Activated CD4-positive, alpha-beta T cell treated with anti-CD3 and anti-CD28 coated beads, Interleukin-2, amount 50 U/mL, for 24 hours (primary cell): ENCODE results near the gene MYL4.
"Not testable (repeated sequence)": the region's sequence is repeated elsewhere in the genome, so short reads cannot be mapped to it uniquely, and the experiment has no call there.

Experiments used
- DNase-seq, 2 donors: peaks; one replicate each; pipeline ENCODE4 v3.0.0-alpha.2; 2020; ENCODE audit warnings: low read depth in 1 of 2, low spot score in 1 of 2

Gene MYL4

DNA sequence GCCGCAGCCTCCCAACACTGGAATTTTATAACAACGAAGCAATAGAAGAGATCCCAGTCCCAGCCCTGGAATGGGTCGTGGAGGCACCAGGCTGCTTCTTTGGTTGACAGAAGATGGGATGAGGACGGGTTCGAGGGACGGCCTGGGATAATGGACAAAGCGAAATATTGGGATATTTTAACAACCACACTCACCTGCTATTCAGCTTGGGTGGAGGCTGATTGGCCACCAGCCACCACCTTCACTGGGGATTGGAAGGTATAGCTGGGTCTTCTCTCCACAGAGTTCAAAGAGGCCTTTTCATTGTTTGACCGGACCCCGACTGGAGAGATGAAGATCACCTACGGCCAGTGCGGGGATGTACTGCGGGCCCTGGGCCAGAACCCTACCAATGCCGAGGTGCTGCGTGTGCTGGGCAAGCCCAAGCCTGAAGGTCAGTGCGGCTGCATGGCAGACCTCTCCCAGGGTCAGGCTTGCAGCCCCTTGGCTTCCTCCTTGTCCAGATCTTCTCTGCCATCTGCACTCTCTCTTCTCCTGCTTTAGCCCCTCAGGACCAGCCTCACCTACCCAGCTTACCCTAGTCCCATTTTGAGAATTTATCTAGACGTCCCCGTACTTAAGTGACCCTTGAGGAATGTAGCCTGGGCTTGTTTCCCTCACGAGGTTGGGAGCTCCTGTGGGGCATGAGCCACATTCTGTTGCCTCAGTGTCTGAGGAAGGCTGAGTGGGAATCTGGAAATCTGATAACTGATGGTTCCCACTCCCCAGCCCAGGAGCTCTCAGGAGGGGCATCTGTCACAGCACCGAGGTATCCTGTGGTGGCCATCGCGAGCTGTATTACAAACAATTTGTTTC, 10.7 kb downstream of the MYL4 start:
- DNase-seq, result no peak

- DNase-seq, result no peak
These were observed 11.4 kb downstream of the MYL4 start for GRCh38 chr17:47220531-47220999.

DNA sequence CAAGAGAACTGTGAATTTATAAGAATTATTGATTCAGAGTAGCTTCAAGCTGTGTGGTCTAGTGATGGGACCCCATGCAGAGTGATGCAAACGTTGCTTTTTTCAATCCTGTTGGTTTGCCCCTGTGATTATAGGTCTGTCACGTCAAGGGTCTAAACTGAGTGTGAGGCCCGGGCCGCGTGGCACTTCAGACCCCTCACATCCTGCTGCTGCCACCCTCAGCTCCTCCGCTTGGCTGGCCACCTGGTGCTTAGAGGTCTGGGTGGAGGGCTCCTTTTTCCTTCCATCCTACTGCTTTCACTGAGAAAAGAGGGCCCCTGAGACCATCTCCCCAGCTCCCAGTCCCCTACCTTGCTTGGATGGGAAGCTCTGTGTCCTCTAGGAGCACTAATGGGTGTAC, 12.0 kb downstream of the MYL4 start:
- DNase-seq, result no peak

- DNase-seq, result no peak
These were observed 12.9 kb downstream of the MYL4 start for GRCh38 chr17:47222047-47222446.

GRCh38 chr17:47223007-47223406, 13.9 kb downstream of the MYL4 start:
- no peak for DNase-seq

DNA sequence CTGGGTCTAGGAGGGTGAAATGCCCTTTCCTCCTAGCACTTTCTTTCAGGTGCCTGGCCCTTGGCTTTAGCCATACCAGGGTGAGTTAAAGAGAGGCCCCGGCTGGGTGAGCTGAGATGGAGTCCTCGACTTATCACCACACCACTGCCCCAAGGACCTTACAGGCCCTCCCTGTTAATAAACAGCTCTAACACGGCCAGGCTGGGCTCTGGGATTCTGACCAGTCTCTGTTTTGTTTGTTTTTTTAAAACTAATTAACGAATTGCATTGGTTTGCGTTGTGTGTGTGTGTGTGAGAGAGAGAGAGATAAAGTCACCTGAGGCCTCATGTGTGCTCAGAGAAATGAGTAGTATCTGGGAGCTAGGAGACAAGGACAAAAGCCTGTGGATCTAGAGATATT, 14.3 kb downstream of the MYL4 start:
- DNase-seq, result no peak

GRCh38 chr17:47224077-47224476, 14.9 kb downstream of the MYL4 start:
- not testable (repeated sequence) for DNase-seq

GRCh38 chr17:47224966-47225365, 15.8 kb downstream of the MYL4 start:
- no peak for DNase-seq

DNA sequence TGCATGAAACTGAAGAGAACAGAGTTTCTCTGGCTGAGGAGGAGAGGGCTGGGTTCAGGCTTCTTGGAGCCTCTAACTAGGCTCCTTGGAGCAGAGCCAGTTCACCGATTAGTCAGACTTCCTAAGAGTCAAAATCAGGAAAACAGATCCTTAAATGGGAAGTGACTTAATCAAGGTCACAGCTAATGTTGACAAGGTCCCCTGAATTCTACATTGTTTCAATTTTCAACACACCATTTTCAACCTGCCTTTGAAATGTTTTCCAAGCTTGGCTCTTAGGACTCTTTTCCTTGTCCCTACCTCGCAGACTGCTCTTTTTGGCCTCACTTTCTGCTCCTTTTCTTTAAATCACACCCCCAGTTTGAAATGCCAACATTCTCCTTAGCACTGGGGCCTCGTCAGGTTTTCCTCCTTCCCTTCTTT, 16.3 kb downstream of the MYL4 start:
- DNase-seq, result no peak

DNA sequence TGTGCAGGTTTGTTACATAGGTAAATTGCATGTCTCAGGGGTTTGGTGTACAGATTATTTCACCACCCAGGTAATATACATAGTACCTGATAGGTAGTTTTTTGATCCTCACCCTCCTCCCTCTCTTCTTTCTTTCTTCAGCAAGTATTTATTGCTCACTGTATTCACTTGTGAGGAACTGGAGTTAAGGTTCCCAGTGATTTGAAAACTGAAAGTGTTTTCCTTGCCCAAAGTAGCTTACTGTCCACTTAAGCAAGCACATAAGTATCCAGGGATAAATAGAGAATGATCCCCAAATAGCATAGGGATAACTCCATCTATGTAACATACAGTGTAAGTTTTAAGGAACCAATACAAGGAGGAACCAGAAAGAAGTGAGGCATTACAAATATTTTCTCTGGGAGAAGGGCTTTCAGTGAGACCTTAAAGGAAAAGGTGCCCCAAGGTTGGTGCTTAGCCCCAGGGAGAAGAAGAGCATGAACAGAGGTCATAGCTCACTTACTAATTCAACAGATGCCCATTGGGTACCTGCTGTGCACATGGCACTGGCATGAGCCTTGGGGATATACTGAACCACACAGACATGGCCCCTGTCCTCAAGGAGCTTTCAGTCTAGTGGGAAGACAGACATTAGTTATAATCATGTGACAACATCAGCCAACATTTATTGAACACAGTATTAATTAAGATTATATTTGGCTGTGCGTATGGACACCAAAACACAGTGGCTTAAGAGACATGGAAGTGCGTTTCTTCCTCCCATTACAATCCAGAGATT, 17.0 kb downstream of the MYL4 start:
- no peak for DNase-seq

DNA sequence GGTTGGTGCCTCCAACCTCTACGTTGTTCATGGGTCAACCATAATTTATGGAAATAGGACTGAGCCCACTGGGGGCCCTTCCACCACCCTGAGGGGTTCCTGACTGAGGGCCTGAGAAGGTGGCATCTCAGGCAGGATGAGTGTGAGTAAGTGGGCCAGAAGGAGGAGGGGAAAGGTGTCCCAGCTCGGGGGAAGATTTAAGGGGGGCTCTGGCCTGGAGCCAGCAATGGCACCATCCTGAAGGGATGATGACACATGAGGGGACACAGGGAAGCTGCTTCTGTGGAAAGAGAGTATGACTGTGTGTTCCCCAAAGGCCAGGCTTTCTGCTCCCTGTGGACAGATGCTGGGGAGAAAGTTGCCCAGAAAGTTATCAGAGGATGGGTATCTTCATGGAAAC, 18.7 kb downstream of the MYL4 start:
- no peak for DNase-seq

DNA sequence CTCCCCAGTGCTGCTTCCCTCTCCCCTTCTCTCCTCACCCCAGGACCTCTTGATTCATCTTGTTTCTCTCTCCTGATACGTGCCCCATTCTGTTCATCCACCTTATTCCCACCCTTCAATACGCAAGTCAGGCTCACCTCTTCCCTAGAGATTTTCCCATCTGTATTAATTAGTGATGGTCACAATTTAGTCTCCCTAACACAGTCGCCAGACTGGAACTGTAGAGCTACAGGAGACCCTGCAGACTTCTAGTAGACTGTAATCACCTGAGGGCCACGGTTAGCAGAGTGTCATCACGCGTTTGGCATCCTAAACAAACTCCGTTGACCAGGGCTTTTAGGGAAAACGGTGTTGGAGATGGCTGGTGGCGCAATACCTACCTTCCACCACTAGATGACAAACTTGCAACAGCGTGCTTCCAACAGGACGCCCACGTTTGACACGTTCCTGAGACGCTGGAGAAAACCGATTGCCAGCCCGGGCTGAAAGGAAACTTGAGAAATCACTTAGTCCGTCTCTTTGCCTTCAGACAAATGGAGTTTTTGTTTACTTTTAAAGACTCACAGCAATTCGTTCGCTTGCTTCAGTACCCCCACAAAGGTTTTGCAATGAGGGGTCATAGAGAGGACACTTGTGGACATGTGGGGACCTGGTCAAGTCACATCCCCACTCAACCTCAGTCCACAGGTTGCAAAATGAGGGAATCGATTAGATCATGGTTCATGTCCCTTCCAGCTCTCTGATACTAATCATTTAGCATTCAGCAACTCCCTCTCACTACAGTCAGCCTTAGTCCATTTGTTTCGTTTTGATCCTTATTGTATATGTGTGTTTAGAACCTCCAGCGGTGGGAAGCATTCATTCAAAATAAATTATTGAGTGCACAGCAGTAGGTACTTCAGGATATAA, 20.6 kb downstream of the MYL4 start:
- peak; percentile 26 to 78 for DNase-seq

- no peak for DNase-seq
These were observed 21.7 kb downstream of the MYL4 start for GRCh38 chr17:47230864-47231263.

DNA sequence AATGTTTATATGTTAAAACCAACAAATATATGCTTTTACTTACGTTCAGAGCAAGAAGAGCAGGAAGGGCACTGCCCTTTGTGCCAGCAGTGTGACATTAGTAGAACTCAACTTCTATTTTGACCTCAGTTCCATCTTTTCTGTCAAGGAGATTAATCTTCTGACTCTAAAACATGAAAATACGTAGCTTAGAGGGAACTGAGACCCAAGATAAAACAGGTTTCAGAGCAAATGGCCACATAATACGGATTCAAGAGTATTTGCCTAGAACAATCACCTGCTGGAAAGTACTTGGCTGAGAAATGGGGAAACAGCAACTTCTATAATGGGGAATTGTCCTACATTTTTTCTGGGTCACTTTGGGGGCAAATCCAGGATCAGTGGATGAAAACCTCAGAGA, 22.2 kb downstream of the MYL4 start:
- no peak for DNase-seq

- no peak for DNase-seq
These were observed 22.7 kb downstream of the MYL4 start for GRCh38 chr17:47231866-47232265.

DNA sequence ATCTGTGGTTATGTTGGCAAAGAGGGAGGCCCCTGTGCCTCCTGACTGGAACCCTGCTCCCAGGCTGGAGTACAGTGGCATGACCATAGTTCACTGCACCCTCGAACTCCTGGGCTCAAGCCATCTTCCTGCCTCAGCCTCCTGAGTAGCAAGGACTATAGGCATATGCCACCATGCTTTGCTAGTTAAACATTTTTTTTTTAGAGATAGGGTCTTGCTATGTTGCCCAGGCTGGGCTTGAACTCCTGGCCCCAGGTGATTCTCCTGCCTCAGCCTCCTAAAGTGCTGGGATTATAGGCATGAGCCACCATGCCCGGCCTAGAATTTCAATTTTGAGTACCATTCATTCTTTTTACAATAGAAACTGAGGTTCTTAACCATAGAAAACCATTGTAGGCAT, 23.3 kb downstream of the MYL4 start:
- DNase-seq, result no peak

- DNase-seq, result no peak
These were observed 26.4 kb downstream of the MYL4 start for GRCh38 chr17:47235506-47235905.

DNA sequence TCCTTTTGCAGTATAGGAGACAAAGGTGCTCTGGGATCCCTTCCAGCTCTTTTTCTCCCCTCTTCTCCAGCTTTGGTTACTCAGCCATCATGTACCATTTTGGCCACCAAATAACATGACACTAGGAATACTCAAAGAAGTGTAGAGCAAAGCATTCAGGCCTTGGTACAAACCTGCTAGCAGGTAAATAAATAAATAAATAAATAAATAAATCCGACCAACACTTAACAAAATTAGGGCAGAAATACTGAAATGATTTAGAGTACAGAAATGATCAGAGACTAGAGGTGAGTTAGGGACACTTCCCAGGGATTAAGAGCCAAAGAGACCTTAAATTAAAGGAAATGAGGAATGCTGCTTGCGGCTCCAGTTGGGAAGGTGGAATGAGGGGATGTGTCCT, 26.8 kb downstream of the MYL4 start:
- no peak for DNase-seq

GRCh38 chr17:47237841-47238240, 28.7 kb downstream of the MYL4 start:
- DNase-seq, result no peak

DNA sequence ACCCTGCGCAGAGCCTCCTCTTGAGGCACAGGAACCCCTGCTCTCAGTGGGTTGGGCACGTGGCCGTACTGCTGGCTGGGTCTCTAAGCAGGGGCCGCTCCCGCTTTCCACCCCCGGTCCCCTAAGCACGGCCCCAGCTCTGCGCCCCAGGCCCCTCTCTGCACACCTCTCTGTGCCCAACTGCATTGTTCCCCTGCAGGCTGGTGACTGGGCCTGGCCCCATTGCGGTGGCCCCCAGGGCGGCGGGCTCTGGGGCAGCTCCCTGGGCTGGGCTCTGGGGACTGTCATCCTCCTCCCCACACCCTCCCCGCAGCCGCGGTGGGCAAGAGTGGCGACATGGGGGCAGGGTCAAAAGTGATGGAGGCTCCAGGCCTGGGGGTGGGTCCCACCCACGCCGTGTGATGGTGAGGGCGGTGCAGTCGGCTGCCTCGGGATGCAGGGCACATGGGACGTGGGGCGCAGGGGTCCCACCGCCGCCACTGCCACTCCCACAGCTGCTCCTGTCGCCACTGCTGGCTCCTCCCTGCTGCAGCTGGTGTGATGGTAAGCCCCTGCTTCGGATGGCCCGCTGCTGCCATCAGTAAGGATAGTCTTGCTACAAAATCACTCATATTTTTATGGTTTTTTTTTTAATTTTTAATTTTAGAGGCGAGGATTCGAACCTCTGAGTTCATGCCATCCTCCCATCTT, 29.3 kb downstream of the MYL4 start:
- no peak for DNase-seq

- DNase-seq, result no peak
These were observed 30.4 kb downstream of the MYL4 start for GRCh38 chr17:47239619-47239966.
